IPS-18c (cell line): ENCODE data around the gene HEPN1.

Experiments
- H3K4me3 ChIP-seq: 2 replicates; pipeline ENCODE4 v1.7.0; 2013; ENCODE audit warnings: low read depth, mild to moderate bottlenecking, low read length, moderate library complexity; ENCODE audit not compliant: insufficient read depth
- H3K9me3 ChIP-seq: one replicate; pipeline ENCODE4 v1.6.1; 2013; ENCODE audit warnings: mild to moderate bottlenecking, low read length, moderate library complexity; ENCODE audit not compliant: control insufficient read depth, insufficient read depth

The HEPN1 gene

DNA sequence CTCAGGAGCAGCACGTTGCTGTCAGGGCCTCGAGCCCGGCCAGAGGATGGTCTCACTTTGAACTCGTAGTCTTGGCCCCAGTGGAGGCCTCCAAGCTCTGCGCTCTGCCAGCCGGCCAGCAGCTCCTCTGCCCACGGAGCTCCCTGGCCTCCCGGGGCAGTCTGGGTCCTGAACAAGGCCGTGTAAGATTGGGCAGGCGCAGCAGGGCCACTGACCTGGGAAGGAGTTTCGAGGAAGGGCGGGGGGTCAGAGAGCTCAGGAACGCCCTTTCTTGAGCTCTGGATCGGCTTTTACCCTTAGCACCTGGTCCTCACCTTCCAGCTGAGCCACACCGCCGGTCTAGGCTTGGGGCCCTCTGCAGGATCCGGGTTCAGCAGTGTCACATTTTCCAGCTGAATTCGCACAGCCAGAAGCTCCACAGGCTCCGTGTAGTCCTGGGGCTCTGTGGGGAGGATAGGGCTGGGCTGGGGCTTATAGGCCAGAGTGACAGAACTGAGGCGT, 23.5 kb upstream of the HEPN1 start:
- no peaks in the 10 kb centered on the region for H3K9me3 ChIP-seq
- H3K4me3 ChIP-seq = no peak overlapping the region

DNA sequence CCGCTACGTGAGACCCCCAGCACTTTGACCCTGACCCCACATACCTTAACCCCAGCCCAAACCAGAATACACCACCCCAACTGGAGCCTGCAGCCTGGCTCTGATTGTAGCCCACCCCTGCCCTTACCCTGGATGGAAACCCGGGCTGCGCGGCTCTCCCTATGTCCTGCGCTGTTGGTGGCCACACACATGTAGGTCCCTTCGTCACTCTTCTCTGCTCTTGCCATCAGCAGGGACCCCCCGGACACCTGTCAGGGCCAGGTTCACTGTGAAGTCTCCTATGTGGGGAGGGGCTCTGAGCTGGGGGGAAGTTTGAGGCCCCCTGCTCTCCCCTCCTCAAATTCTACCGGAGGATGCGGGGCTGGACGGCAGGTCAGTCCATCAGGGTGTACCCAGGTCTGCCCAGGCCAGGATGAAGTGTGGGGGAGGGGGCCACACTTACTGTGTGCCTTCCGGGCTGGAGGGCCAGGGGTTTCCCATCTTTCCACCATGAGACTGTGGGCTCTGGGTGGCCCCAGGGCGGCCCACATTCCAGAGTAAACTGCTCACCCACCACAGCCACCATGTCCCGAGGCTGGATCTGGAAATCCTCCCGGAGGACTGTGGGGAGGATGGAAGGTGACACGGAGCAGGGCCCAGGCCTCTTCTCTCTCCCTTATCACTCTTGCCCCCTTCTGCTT, 22.8 kb upstream of the HEPN1 start:
- no peak overlapping the region for H3K4me3 ChIP-seq
- H3K9me3 ChIP-seq = no peaks in the 10 kb centered on the region

DNA sequence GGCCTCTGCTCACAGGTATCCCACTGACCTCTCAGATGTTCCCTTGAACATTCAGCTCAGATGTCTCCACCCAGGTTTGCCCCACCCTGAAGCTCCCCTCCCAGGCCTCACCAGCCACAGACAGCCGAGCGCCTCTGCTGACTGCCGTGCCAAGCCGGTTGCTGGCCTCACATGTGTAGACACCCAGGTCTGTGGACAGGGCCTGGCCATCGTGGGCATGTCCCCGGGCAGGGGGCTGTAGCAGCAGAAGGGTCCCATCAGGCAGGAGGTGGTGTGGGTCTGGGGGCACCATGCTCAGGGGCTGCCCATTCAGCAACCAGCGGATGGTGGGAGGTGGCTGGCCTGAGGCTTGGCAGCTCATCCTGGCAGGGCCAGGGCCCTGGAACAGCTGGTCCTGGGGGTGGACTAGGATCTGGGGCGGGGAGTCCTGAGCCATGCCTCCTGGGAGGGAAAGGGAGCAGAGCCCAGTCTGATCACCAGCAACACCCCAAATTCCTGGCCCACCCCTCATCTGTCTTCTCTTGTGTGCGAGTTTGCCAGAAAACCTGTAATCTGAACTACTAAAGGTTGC, 22.1 kb upstream of the HEPN1 start:
- H3K4me3 ChIP-seq = no peak overlapping the region
- no peaks in the 10 kb centered on the region for H3K9me3 ChIP-seq

DNA sequence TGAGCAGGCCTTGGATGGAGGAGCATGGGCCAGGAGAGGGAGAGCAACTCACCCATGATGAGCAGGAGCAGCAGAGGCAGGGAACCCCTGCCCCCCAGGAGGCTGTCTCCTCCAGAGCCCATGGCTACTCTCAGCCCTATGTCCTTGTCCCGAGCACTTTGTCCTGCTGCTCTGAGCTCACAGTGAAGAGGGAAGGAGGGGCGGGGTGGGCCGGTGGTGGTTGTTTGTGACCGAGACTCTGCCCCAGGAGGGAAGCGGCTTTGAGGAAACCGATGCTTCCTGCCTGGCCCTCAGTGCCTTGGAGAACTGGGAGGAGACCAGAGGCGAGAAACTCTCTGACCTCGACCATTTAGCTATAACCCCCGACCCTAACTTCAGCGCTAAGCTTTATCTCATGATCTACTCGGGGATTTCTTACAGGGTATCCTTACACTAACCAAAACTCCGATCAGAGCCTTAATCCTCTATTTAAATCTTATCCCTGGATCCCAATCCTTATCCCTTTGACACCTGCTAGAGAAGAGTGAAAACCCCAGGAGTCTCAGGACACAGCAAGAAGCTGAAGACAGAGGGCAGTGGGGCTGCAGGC, 21.3 kb upstream of the HEPN1 start, which contains the start of gene ROBO4:
Gene ROBO4 (minus strand): TSS at position 192 of the 589 bp plus-strand sequence. CDS start 70 bp downstream, at position 122.
- Histone ChIP-seq H3K4me3 (no peak within 1 kb of the TSS), H3K9me3 (no peaks in the 10 kb centered on the region)

DNA sequence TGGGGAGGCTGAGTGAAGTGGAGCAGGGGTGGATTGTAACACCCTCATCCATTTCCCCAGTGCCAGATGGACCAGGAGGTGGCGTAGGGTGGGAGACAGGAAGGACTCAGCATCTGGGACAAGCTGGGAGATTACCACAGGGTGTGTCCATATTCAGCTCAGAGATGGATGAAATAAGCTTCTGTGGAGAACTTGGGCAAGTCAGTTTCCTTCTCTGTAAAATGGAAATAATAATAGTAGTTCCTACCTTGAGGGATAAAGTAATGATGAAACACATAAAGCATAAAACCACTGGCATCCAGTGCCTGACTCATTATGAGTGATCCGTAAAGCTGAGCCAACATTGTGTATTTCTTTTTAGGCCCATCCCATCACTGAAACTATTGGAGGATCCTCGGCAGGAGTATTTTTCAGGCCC, 20.8 kb upstream of the HEPN1 start:
- no peak overlapping the region for H3K4me3 ChIP-seq
- no peaks in the 10 kb centered on the region for H3K9me3 ChIP-seq

DNA sequence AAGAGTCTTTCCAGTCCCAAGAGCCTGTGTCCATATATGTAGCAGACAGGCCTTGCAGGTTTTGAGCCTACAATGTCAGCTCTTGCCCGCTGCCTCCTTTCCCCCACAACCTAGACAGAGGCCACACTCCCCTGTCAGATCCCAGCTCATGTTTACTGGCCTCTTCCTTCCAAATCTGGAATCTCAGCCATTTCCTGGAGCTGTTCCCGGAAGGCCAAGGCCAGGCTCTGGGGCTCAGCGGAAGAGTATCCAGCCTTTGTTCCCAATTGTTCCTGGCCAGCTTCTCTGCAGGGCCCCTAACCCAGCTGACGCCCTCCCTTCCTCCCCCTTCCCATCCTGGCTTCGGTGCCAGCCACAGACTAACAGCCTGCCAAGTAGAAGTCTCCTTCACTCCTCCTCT, 20.3 kb upstream of the HEPN1 start:
- Histone ChIP-seq H3K4me3 (no peak overlapping the region), H3K9me3 (no peaks in the 10 kb centered on the region)

DNA sequence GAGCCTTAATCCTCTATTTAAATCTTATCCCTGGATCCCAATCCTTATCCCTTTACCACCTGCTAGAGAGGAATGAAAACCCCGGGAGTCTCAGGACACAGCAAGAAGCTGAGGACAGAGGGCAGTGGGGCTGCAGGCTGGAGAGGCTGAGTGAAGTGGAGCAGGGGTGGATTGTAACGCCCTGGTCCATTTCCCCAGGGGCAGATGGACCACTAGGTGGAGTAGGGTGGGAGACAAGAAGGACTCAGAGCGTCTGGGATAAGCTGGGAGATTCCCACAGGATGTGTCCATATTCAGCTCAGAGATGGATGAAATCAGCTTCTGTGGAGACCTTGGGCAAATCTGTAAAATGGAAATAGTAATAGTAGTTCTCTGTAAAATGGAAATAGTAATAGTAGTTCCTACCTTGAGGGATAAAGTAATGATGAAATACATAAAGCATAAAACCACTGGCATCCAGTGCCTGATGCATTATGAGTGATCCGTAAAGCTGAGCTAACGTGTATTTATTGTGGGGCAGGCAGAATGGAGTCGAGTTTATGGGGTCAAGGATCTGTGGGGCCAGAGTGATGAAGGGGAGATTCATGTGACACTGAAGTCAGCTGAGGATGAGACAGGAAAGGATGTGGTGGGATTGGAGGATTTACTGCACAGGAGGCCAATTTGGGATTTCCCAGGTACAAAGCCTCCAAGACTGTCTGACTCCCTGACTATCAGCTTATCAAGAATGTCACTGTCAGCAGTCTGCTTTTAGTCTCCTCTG, 19.5 kb upstream of the HEPN1 start:
- H3K4me3 ChIP-seq = no peak overlapping the region

DNA sequence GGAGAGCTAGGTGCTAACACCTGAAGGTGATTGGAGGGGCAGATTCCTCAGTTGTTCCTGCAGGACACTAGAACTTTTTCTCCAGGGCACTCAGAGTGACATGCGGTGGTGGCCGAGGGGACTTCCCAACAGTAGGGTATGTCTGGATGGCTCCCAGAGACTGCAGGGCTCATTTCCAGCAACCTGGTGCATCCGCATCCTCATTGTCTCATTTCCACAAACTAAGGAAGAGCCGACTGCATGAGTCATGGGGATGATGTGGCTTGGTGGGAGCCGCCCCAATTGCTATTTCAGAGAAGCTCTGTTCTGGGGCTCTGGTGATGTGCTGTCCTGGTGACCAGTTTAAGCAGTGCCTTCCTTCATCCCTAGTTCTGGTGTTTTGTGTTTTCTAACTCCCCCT, 18.6 kb upstream of the HEPN1 start:
- no peak overlapping the region for H3K4me3 ChIP-seq
- no peaks in the 10 kb centered on the region for H3K9me3 ChIP-seq

More for the DNA sequence above, 19.5 kb upstream of the HEPN1 start:
- no peaks in the 10 kb centered on the region for H3K9me3 ChIP-seq

DNA sequence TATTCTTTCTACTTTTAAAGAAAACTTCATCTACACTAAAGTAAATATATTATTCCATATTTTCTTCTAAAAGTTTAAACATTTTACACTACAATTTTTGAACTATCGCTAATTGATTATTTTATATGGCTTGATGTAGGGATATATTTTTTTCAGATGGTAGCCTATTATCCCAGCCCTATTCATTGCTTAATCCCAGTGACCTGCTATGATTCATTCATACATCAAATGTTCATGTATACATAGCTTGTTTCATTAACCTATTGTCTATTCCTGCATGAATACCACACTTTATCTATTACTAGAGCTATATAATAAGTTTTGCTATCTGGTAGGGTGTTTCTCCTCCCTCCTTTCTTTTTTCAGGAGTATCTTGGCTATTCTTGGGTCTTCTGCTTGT, 16.4 kb upstream of the HEPN1 start:
- H3K4me3 ChIP-seq = no peak overlapping the region

DNA sequence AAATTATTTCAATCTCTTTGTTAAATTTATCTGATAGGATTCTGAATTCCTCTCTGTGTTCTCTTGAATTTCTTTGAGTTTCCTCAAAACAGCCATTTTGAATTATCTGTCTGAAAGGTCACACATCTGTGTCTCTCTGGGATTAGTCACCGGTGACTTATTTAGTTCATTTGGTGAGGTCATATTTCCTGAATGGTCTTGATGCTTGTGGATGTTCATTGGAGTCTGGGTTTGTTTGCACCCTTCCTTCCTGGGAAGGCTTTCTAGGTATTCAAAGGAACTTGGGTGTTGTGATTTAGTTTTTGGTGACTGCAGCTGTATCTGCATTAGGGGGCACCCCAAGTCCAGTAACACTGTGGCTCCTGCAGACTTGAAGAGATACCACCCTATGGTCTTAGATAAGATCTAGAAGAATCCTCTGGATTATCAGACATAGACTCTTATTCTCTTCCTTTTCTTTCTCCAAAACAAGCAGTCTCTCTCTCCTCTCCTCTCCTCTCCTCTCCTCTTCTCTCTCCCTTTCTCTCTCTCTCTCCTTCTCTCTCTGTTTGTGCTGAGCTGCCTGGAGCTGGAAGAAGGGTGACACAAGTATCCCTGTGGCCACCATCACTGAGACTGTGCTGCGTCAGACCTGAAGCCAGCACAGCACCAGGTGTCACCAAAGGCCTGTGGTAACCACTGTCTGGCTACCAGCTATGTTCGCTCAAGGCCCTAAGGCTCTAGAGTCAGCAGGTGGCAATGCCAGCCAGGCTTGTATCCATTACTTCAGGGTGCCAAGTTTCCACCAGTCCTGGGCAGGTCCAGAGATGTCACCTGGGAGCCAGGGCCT, 3.3 kb upstream of the HEPN1 start:
- H3K9me3 ChIP-seq = no peaks in the 10 kb centered on the region
- no peak overlapping the region for H3K4me3 ChIP-seq

More for the DNA sequence above, 16.4 kb upstream of the HEPN1 start:
- H3K9me3 ChIP-seq = no peaks in the 10 kb centered on the region

DNA sequence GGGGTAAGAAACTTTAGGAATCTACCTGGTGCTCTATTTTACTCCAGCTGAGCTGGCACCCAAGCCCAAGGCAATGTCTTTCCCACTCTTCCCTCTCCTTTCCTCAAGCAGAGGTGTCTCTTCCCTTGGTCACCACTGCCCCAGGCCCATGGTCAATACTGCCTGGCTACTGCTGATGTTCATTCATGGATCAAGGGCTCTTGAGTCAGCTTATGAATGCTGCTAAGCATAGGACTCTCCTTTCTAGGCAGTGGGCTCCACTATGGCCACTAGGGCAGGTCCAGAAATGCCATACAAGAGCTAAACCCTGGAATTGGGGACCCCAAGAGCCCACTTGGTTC, 2.7 kb upstream of the HEPN1 start:
- Histone ChIP-seq H3K9me3 (no peaks in the 10 kb centered on the region), H3K4me3 (no peak overlapping the region)

DNA sequence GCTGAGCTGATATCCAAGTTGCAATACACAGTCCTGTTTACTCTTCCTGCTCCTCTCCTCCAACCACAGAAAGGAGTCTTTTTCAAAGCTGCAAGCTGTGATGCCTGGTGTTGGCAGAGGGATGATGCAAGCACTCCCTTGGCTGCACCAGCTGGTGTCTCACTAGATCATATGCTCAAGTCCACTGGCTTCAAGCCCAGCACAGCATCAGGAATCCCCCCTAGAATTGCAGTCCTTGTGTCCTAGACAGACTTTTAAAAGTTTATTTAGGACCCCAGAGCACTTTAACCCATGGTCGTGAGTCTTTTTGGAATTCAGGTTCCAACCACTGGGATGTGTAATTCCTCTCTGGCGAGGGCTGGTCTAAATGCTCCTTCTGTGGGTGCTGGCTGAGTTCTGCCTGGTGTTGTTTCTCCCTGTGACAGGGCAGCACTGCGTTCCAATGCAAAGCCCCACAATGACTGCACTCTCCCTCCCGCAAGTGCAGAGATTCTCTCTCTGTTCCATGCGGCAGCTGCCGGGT, 1.9 kb upstream of the HEPN1 start:
- Histone ChIP-seq H3K4me3 (no peak overlapping the region), H3K9me3 (no peaks in the 10 kb centered on the region)

DNA sequence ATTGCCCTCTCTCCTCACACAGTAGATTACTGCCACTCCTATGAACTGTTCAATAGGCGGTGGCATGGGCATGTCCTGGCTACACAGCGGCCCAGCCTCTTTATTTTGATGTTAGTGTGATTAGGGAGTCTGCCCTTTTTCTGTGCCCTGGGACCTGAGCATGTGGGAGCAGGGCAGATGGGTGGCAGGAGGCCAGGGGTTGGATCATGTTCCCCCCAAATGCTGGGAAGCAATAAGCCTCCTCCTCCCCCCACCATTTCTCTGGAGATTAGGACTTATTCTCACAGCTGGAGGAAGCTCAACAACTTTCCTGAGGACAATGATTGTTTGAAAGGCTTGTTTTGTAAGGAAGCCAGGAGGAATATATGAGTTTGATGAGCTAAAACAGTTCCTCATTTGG, 848 bp downstream of the HEPN1 start:
- H3K4me3 ChIP-seq = no peak overlapping the region
- H3K9me3 ChIP-seq = no peaks in the 10 kb centered on the region

DNA sequence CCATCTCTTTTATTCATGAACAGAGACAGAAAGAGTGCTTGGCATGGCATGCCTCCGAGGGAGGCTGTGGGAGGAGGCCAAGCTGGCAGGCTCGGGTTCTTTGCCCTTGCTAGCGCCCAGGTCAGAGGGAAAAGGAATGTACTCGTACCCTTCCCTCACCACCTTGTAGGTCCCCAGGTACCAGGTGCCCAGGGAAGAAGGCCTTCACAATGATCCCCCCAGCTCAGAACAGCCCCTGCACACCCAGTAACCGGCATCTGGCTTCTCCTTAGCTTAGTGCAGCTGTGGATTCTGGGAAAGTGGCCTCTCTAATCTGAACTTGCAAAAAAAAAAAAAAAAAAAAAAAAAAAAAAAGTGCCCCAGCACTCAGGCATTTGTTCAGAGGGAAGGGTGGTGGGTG, 1.3 kb downstream of the HEPN1 start:
- H3K9me3 ChIP-seq = no peaks in the 10 kb centered on the region
- peak overlapping the region; percentile 54 for H3K4me3 ChIP-seq

DNA sequence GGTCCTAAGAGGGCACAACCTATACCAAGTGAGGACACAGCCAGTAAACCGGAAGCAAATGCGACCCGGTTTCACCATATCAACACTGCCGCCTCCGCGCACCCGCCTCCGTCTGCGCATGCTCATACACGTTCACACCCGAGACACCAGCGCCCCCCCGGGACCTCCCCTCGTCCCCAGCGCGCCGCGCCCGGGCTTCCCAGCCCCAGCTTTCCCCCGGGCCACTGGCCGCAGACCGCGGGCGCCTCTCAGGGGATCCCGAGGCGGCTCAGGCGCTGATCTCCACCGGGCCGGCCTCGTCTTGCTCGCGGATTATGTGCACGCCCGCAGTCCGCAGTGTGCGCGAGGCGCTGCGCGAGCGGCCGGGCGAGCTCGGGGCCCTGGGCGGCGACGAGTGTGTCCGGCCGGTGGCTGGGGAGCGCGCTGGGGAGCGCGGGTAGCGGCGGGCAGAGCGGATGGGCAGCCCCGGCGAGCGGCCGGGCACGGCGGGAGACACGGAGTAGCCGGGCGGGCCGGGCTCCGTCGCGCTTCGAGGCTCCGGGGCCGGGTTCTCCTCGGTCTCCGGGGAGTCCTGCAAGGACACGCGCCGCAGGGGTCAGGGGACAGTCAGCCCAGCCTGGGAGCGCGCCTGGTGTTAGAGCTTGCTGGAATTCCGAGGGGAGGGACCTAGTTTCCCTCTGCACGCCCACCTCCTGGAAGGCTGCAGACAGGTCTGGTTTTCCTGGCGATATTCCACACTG, 2.0 kb downstream of the HEPN1 start:
- Histone ChIP-seq H3K4me3 (peak overlapping the region; percentile 54), H3K9me3 (no peaks in the 10 kb centered on the region)

DNA sequence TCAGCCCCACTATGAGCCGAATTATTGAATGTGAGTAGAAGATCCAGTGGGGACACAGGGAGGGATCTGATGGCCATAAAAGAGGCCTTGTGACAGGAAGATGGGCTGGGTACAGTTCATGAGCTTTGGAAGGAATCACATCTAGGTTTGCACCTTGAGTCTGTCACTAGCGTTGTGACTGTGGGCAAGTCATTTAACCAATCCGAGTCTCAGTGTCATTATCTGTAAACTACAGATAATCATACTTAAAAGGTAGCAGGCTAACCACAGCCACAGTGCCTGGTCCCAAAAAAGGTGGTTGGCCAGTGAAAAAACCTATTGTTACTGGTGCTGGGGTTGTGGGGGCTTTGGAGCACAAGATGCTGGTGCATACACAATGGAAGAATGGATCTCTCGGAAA, 3.8 kb downstream of the HEPN1 start:
- H3K9me3 ChIP-seq = no peaks in the 10 kb centered on the region

More for the DNA sequence above, 3.8 kb downstream of the HEPN1 start:
- H3K4me3 ChIP-seq = no peak overlapping the region
